Measurements from ENCODE around the gene HIGD1A. TPM values are rescaled to one million over a fixed set of nuclear protein-coding genes. Genes with fewer than 3 reads are reported as not detected.

Gene HIGD1A
- polyA plus RNA-seq, 1 experiment = 225 TPM

- peak; percentile 9; the same call in 1 of the 2 replicates for TF ChIP-seq CTCF (IDR thresholded peaks at IDR 0.05; ENCODE audit: low read depth, low read length)
- DNase-seq (ENCODE audit: low read depth, low spot score) = no peak
- Histone ChIP-seq H3K4me3 (ENCODE audit: low read depth, low read length) (no peak overlapping the region), H3K9me3 (ENCODE audit: control insufficient read depth, insufficient read depth, low read length) (no peaks in the 10 kb centered on the region), H3K27me3 (ENCODE audit: control insufficient read depth, insufficient read depth, low read length) (peaks cover 13% of the 10 kb centered on the region), H3K27ac (ENCODE audit: low read depth, low read length) (no peak overlapping the region)
- CTCF ChIA-PET = no interaction called here
- POLR2A ChIA-PET = interaction anchor here (0.6 kb wide), 1 partner anchor 11 kb away, joined by 10 read pairs; no protein-coding TSS in a partner anchor
Measured at GRCh38 chr3:42836150-42837123, 32.1 kb upstream of the HIGD1A start.

- CTCF ChIA-PET = interaction anchor here (0.7 to 1.4 kb wide), 7 partner anchors 8 to 230 kb away, joined by 3 to 5 read pairs (median 4); no protein-coding TSS in a partner anchor
- no peaks in the 10 kb centered on the region for H3K9me3 ChIP-seq (ENCODE audit: control insufficient read depth, insufficient read depth, low read length)
- H3K27ac ChIP-seq (ENCODE audit: low read depth, low read length) = no peak overlapping the region
- peak; percentile 66 for TF ChIP-seq CTCF (IDR thresholded peaks at IDR 0.05; ENCODE audit: low read depth, low read length)
- DNase-seq (ENCODE audit: low read depth, low spot score) = no peak
- POLR2A ChIA-PET = no interaction called here
- no peak overlapping the region for H3K4me3 ChIP-seq (ENCODE audit: low read depth, low read length)
- H3K27me3 ChIP-seq (ENCODE audit: control insufficient read depth, insufficient read depth, low read length) = peaks cover 14% of the 10 kb centered on the region
Measured at GRCh38 chr3:42831321-42831713, 27.0 kb upstream of the HIGD1A start.

- no peak for DNase-seq (ENCODE audit: low read depth, low spot score)
- peak; percentile 41 for TF ChIP-seq CTCF (IDR thresholded peaks at IDR 0.05; ENCODE audit: low read depth, low read length)
- H3K27me3 ChIP-seq (ENCODE audit: control insufficient read depth, insufficient read depth, low read length) = peaks cover 10% of the 10 kb centered on the region
- CTCF ChIA-PET = interaction anchor here (0.5 to 1.4 kb wide), 9 partner anchors 9 to 230 kb away, joined by 3 to 5 read pairs (median 4); no protein-coding TSS in a partner anchor
- no peak overlapping the region for H3K27ac ChIP-seq (ENCODE audit: low read depth, low read length)
- POLR2A ChIA-PET = no interaction called here
- no peak overlapping the region for H3K4me3 ChIP-seq (ENCODE audit: low read depth, low read length)
- H3K9me3 ChIP-seq (ENCODE audit: control insufficient read depth, insufficient read depth, low read length) = no peaks in the 10 kb centered on the region
Measured at GRCh38 chr3:42830437-42831320, 26.4 kb upstream of the HIGD1A start.

- ChIA-PET POLR2A (no interaction called here), CTCF (interaction anchor here (0.8 to 1.2 kb wide), 5 partner anchors 9 to 600 kb away, joined by 3 to 5 read pairs (median 4); no protein-coding TSS in a partner anchor)
- Histone ChIP-seq H3K9me3 (ENCODE audit: control insufficient read depth, insufficient read depth, low read length) (no peaks in the 10 kb centered on the region), H3K4me3 (ENCODE audit: low read depth, low read length) (no peak overlapping the region), H3K27me3 (ENCODE audit: control insufficient read depth, insufficient read depth, low read length) (peaks cover 7% of the 10 kb centered on the region), H3K27ac (ENCODE audit: low read depth, low read length) (no peak overlapping the region)
- no peak for TF ChIP-seq CTCF (IDR thresholded peaks at IDR 0.05; ENCODE audit: low read depth, low read length)
- no peak for DNase-seq (ENCODE audit: low read depth, low spot score)
Measured at GRCh38 chr3:42829628-42830436, 25.5 kb upstream of the HIGD1A start.

Data from AG04450 (cell line).